GM19395 (cell line): ENCODE data around the gene PDXDC1.
"Not testable (repeated sequence)": the region's sequence is repeated elsewhere in the genome, so short reads cannot be mapped to it uniquely, and the experiment has no call there.

Experiments
- ATAC-seq: cut with Tn5 transposase; IDR thresholded peaks from one replicate; pipeline ENCODE4 v1.9.1; 2021; ENCODE audit warnings: mild to moderate bottlenecking, moderate library complexity; ENCODE audit not compliant: unreplicated experiment

The PDXDC1 gene

GRCh38 chr16:14971621-14972228, 3.1 kb upstream of the PDXDC1 start:
- not testable (repeated sequence) for ATAC-seq

DNA sequence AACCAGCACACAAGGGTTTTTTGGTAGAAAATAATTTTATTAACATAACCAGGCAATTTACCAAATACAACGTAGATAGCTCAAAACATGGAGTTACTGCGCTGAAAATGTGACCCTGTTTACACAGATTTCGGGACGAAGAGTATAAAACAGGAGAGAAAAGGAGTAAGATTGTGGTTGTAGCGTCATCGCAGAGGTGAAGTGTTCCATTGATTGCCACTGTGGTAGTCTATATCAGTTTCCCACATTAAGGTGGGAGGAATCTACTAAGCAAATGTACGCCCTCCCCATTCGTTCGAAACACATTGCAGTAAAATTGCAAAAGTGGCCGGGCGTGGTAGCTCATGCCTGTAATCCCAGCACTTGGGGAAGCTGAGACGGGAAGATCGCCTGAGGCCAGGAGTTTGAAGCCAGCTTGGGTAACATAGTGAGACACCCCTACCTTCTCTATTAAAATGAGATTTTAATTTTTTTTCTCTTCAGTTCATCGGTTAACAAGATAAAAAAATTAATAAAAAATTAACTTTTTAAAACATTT, 972 bp upstream of the PDXDC1 start:
- not testable (repeated sequence) for ATAC-seq

- ATAC-seq: not testable (repeated sequence)
These were observed 533 bp upstream of the PDXDC1 start for GRCh38 chr16:14974331-14974655.

GRCh38 chr16:14975418-14976194, 780 bp downstream of the PDXDC1 start:
- not testable (repeated sequence) for ATAC-seq

DNA sequence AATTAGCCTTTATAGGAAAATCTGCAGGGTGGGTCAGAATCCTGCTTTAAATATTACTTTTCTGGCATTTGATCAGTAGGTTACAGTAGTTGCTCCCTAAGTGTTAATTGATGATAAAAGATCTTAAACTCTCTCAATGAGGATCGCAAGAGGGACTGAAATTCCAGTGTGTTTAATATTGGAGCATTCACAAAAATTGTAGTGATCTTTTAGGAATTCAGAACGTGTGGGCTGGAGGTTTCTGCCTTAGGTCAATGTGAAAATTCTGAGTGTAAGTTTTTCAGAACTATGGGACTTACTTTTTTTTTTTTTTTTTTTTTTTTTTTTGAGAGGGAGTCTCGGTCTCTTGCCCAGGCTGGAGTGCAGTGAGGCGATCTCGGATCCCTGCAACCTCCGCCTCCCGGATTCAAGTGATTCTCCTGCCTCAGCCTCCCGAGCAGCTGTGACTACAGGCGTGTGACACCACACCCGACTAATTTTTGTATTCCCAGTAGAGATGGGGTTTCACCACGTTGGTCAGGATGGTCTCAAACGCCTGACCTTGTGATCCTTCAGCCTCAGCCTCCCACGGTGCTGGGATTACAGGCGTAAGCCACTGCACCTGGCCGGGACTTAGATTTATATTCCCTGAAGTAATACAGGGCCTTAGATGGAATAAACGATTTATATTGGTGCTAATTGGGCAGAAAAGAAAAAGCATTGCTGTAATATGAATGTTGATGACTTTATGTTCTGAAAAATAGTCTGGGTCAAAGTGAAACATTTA, 2.3 kb downstream of the PDXDC1 start:
- not testable (repeated sequence) for ATAC-seq

DNA sequence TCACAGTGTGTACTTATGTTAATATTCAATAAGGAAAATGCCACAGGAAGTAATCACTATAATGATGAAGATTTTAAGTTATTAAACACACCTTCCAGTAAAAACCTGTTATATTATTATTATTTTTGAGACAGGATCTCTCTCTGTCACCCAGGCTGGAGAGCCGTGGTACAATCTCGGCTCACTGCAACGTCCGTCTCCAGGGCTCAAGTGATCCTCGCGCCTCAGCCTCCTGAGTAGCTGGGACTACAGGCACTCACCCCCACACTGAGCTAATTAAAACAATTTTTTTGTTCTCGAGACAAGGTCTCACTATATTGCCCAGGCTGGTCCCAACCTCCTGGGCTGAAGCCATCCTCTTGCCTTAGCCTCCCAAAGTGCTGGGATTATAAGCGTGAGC, 3.5 kb downstream of the PDXDC1 start:
- ATAC-seq: not testable (repeated sequence)

DNA sequence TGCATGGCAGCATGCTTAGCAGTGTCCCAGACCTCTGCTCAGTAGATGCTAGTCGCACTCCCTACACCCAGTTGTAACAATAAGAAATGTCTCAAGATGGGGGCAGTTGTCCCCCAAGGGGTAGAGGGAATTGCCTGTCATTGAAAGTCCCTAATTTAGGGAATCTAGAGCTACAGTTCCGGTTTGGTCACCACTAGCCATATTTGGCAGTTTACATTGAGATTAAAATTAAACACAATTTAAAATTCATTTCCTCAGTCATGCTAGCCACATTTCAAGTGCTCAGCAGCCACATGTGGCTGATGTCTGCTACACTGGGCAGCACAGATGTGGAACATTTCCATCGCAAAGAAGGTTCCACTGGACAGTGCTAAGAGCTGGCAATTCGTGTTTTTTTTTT, 4.1 kb downstream of the PDXDC1 start:
- not testable (repeated sequence) for ATAC-seq

GRCh38 chr16:14981234-14981633, 6.4 kb downstream of the PDXDC1 start:
- ATAC-seq: not testable (repeated sequence)

- ATAC-seq: not testable (repeated sequence)
These were observed 7.7 kb downstream of the PDXDC1 start for GRCh38 chr16:14982521-14982920.

DNA sequence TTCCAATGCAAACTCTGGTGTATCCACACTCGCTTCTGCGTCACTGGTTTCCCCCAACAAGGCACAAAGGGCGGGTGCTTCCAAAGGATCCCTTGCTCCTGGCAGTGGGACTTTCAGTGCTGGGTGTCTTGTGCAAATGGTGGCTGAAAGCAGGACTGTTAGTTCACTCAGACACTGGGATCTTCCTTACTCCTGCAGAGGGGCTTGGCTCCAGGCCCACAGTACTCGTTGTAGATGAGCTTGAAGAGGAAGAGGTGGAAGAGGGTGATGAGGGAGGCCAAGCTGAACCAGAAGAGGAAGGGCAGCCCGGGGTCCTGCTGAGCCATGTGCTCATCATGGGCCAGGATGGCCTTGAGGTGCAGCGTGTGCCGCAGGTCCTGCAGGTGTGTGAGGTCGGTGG, 13.3 kb downstream of the PDXDC1 start:
- ATAC-seq: not testable (repeated sequence)

GRCh38 chr16:14988661-14989191, 13.9 kb downstream of the PDXDC1 start:
- not testable (repeated sequence) for ATAC-seq

- ATAC-seq: not testable (repeated sequence)
These were observed 14.8 kb downstream of the PDXDC1 start for GRCh38 chr16:14989291-14990281.

GRCh38 chr16:14993277-14994151, 18.7 kb downstream of the PDXDC1 start:
- ATAC-seq: not testable (repeated sequence)

- ATAC-seq: not testable (repeated sequence)
These were observed 21.9 kb downstream of the PDXDC1 start for GRCh38 chr16:14996702-14997101.

DNA sequence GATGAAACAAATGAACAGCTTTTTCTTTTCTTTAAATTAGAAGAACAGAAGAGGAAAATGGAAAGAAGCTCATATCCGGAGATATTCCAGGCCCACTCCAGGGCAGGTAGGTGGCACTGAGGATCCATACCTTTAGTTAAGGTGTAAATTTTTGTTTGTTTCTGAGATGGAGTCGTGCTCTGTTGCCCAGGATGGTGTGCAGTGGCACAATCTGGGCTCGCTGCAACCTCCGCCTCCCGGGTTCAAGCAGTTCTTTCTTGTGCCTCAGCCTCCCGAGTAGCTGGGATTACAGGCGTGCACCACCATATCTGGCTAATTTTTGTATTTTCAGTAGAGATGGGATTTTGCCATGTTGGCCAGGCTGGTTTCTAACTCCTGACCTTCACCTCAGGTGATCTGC, 23.5 kb downstream of the PDXDC1 start:
- not testable (repeated sequence) for ATAC-seq

- not testable (repeated sequence) for ATAC-seq
These were observed 25.0 kb downstream of the PDXDC1 start for GRCh38 chr16:14999845-15000244.

- not testable (repeated sequence) for ATAC-seq
These were observed 27.6 kb downstream of the PDXDC1 start for GRCh38 chr16:15002448-15002847.

DNA sequence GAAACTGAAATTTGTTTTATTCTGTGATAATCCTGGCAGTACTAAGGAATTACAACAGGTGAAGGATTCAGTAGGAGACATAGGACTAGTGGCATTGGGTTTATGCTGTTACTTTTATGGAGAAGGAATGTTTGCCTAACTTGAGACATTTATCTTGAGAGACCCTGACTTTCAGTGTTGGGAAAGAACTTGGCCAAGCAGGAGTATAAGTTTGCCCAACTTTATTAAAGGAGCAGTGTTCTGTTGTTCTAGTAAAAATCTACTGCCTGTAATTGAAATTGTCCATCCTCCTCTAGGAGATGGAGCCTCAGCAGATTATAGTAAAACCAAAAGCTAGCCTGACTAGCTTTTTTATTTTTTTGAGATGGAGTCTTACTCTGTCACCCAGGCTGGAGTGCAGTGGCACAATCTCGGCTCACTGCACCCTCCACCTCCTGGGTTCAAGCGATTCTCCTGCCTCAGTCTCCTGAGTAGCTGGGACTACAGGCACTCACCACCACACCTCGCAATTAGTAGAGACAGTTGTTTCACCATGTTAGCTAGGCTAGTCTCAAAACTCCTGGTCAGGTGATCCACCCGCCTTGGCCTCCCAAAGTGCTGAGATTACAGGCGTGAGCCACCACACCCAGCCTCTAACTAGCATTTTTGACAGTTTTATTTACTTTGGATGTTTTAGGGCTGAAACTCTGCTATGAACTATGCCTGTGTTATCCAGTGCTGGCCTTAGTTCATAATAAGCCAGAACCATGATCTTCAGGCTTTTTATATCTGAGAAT, 30.7 kb downstream of the PDXDC1 start:
- ATAC-seq: not testable (repeated sequence)
